Hypothalamus (tissue), 51 donors: ENCODE results near the gene CMC1.

Experiments used
- DNase-seq, 51 donors: peaks; one replicate each; lab custom pipeline; 2025; lab: John Stamatoyannopoulos, UW

Gene CMC1

DNA sequence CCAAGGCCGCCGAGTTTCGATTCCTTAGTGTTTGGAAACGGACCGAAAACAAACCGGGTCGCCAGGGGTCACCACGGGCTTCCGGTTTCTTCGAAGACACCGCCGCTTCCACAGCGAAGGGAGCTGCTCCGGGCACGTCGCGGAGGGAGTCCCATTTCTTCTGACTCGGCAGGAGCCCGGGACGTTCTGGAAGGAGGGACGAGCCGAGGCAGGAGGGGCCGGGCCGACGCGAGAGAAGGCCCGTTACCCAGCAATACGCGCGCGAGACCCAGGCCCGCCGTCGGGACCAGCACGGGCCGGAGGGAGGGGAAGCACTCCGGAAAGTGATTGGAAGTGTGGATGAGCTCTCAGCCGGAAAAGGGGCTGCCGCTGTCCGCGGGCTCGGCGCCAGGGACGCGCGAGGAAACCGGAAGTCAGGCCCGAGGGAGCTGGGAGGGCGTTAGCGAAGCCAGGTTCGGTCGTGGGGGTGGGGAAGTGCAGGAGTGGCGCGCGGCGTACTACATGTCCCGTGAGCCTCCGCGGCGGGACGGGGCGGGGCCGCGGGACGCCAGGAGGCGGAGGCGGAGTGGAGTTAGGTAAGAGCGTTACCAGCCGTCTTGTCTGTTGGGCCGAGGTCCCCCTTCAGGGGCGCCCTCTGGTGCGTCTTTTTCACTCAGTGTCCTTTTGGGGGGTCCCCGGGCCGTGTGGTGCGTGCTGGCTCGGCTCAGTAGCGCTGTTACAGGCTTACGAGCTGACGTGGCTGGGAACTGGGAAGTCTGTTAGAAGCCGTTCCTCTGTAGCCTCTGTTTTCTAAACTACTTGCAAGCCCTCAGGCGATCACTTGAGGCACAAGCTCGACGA lies 107.4 kb downstream of the CMC1 start, which contains the start of the genes AZI2 and ZCWPW2:
TSS of gene AZI2 (minus strand) at position 196 of the 840 bp plus-strand sequence. CDS start 8,207 bp downstream, outside the sequence.
TSS of gene ZCWPW2 (plus strand) at position 93 of the 840 bp plus-strand sequence. CDS start 64,348 bp downstream, outside the sequence.
- DNase-seq: peak; percentile 70 to 96 (median 88)

- DNase-seq: peak in 5 of 51 donors; percentile 18 to 47 (median 34)
Observed at GRCh38 chr3:28349469-28350000, 108.1 kb downstream of the CMC1 start.
